NCI-H226 (cell line): ENCODE measurements around the gene FGF8.

ENCODE experiments used
- DNase-seq: peaks from one replicate; pipeline ENCODE4 v3.0.0-alpha.2; 2015

FGF8 gene

GRCh38 chr10:101767966-101768790, 7.7 kb downstream of the FGF8 start:
- no peak for DNase-seq

GRCh38 chr10:101767600-101767945, 8.3 kb downstream of the FGF8 start:
- DNase-seq, result no peak

GRCh38 chr10:101766753-101767599, 8.9 kb downstream of the FGF8 start:
- no peak for DNase-seq

- DNase-seq, result no peak
These were observed 9.6 kb downstream of the FGF8 start for GRCh38 chr10:101766306-101766705.

- no peak for DNase-seq
These were observed 12.6 kb downstream of the FGF8 start for GRCh38 chr10:101763141-101763846.

- DNase-seq, result no peak
These were observed 13.2 kb downstream of the FGF8 start for GRCh38 chr10:101762736-101763135.

- DNase-seq, result no peak
These were observed 14.7 kb downstream of the FGF8 start for GRCh38 chr10:101761226-101761625.

- no peak for DNase-seq
These were observed 15.4 kb downstream of the FGF8 start for GRCh38 chr10:101760510-101760909.

- no peak for DNase-seq
These were observed 16.3 kb downstream of the FGF8 start for GRCh38 chr10:101759309-101760247.

GRCh38 chr10:101758858-101759257, 17.1 kb downstream of the FGF8 start:
- DNase-seq, result no peak

GRCh38 chr10:101752241-101752640, 23.7 kb downstream of the FGF8 start:
- DNase-seq, result no peak

- DNase-seq, result no peak
These were observed 26.6 kb downstream of the FGF8 start for GRCh38 chr10:101749047-101750016.

GRCh38 chr10:101748496-101748895, 27.4 kb downstream of the FGF8 start:
- no peak for DNase-seq

GRCh38 chr10:101745074-101745696, 30.7 kb downstream of the FGF8 start:
- no peak for DNase-seq

- no peak for DNase-seq
These were observed 31.6 kb downstream of the FGF8 start for GRCh38 chr10:101744267-101744666.

- DNase-seq, result no peak
These were observed 34.0 kb downstream of the FGF8 start for GRCh38 chr10:101741938-101742337.

GRCh38 chr10:101736666-101737065, 39.2 kb downstream of the FGF8 start:
- DNase-seq, result no peak

GRCh38 chr10:101732096-101732495, 43.8 kb downstream of the FGF8 start:
- no peak for DNase-seq

- no peak for DNase-seq
These were observed 49.9 kb downstream of the FGF8 start for GRCh38 chr10:101726115-101726387.

- DNase-seq, result no peak
These were observed 50.4 kb downstream of the FGF8 start for GRCh38 chr10:101725296-101726114.
